H1 (cell line): Measurements from ENCODE around the gene MIEN1.

Experiments used
- CHD2 ChIP-seq: IDR thresholded peaks from 2 replicates; pipeline ENCODE4 v1.6.1; 2012; ENCODE audit warnings: low read length, improper control_type of control experiment
- FOSL1 ChIP-seq: IDR thresholded peaks from 2 replicates; pipeline ENCODE4 v1.6.1; 2011; ENCODE audit warnings: mild to moderate bottlenecking, low read depth, low read length, moderate library complexity; ENCODE audit not compliant: insufficient read depth
- NRF1 ChIP-seq: IDR thresholded peaks from 2 replicates; pipeline ENCODE4 v1.6.1; 2011; ENCODE audit warnings: mild to moderate bottlenecking, low read depth, low read length, improper control_type of control experiment
- POLR2A ChIP-seq, 2 experiments: IDR thresholded peaks; 1 replicate in 1 of 2; 2 replicates in 1 of 2; pipeline ENCODE4 v1.6.1; 2011; ENCODE audit warnings: low read depth in 2 of 2, low read length in 2 of 2, mild to moderate bottlenecking in 2 of 2; ENCODE audit errors: control extremely low read depth in 1 of 2
- POLR2AphosphoS5 ChIP-seq: IDR thresholded peaks from 2 replicates; pipeline ENCODE4 v1.6.1; 2011; ENCODE audit warnings: low read depth, low read length
- SIX5 ChIP-seq: IDR thresholded peaks from 2 replicates; pipeline ENCODE4 v1.6.1; 2011; ENCODE audit warnings: mild to moderate bottlenecking, low read depth, low read length
- SUZ12 ChIP-seq: fragments of 200-600 bp; sonication (generic); IDR thresholded peaks from 2 replicates; pipeline ENCODE4 v1.6.1; 2012; ENCODE audit warnings: mild to moderate bottlenecking, inconsistent platforms, low read length, moderate library complexity, mixed read lengths
- TAF1 ChIP-seq: IDR thresholded peaks from 2 replicates; pipeline ENCODE4 v1.6.1; 2011; ENCODE audit warnings: mild to moderate bottlenecking, low read depth, low read length
- YY1 ChIP-seq: IDR thresholded peaks from 2 replicates; pipeline ENCODE4 v1.6.1; 2011; ENCODE audit warnings: low read depth, mild to moderate bottlenecking, low read length
- TF ChIP-seq, protein P1 (sequence below), 3 experiments: IDR thresholded peaks; 1 replicate in 2 of 3; 2 replicates in 1 of 3; pipeline versions ENCODE4 v1.5.1 to v1.6.1; 2011; ENCODE audit warnings: low read length in 3 of 3, mild to moderate bottlenecking in 3 of 3, inconsistent platforms in 2 of 3, low read depth in 1 of 3, moderate library complexity in 1 of 3; ENCODE audit not compliant: insufficient read depth in 1 of 3; ENCODE audit errors: control extremely low read depth in 1 of 3
- TF ChIP-seq, protein P2 (sequence below): IDR thresholded peaks from 2 replicates; pipeline ENCODE4 v1.6.1; 2012; ENCODE audit warnings: inconsistent platforms

DNA sequence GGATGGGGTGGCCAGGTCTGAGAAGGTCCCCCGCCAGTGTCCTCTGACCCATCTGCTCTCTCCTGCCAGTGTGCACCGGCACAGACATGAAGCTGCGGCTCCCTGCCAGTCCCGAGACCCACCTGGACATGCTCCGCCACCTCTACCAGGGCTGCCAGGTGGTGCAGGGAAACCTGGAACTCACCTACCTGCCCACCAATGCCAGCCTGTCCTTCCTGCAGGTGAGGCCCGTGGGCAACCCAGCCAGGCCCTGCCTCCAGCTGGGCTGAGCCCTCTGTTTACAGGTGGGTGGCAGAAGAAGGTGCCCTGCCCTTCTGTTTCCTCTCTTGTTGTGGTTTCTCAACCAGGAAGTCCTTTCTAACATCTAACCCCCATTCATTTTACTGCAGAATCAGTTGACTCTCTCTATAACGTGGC, 23.4 kb downstream of the MIEN1 start:
- TF ChIP-seq CHD2, result no peak
- TF ChIP-seq POLR2A (IDR thresholded peaks at IDR 0.05; ENCODE audit: control extremely low read depth in 1 of 2, low read depth in 2 of 2, low read length in 2 of 2), result no peak
- TF ChIP-seq, protein P1, sequence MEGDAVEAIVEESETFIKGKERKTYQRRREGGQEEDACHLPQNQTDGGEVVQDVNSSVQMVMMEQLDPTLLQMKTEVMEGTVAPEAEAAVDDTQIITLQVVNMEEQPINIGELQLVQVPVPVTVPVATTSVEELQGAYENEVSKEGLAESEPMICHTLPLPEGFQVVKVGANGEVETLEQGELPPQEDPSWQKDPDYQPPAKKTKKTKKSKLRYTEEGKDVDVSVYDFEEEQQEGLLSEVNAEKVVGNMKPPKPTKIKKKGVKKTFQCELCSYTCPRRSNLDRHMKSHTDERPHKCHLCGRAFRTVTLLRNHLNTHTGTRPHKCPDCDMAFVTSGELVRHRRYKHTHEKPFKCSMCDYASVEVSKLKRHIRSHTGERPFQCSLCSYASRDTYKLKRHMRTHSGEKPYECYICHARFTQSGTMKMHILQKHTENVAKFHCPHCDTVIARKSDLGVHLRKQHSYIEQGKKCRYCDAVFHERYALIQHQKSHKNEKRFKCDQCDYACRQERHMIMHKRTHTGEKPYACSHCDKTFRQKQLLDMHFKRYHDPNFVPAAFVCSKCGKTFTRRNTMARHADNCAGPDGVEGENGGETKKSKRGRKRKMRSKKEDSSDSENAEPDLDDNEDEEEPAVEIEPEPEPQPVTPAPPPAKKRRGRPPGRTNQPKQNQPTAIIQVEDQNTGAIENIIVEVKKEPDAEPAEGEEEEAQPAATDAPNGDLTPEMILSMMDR (IDR thresholded peaks at IDR 0.05; ENCODE audit: control extremely low read depth in 1 of 3, insufficient read depth in 1 of 3, low read depth in 1 of 3, low read length in 3 of 3), result no peak
- TF ChIP-seq, protein P2, sequence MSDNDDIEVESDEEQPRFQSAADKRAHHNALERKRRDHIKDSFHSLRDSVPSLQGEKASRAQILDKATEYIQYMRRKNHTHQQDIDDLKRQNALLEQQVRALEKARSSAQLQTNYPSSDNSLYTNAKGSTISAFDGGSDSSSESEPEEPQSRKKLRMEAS, result no peak
- no peak for TF ChIP-seq POLR2AphosphoS5
- no peak for TF ChIP-seq SIX5
- no peak for TF ChIP-seq YY1
- no peak for TF ChIP-seq TAF1
- TF ChIP-seq NRF1, result no peak
- TF ChIP-seq FOSL1, result no peak
- no peak for TF ChIP-seq SUZ12
